ENCODE measurements around the gene CDKN3. TPM values are rescaled to one million over a fixed set of nuclear protein-coding genes. Genes with fewer than 3 reads are reported as not detected.

The CDKN3 gene
- polyA plus RNA-seq, 3 donors, result 0.45 to 1.8 (median 0.65) TPM

DNA sequence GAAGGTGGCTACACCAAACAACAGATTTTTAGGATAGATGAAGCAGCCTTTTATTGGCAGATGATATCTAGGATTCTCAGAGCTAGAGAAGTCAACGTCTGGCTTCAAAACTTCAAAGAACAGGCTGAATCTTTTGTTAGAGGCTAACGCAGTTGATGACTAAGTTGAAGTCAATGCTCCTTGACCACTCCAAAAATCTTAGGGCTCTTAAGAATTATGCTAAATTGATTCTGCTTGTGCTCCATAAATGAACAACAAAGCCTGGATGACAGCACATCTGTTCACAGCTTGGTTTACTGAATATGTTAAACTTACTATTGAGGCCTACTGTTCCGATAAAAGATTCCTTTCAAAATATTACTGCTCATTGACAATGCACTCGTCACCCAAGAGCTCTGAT is 13.0 kb upstream of the CDKN3 start:
- TF ChIP-seq, protein P1, sequence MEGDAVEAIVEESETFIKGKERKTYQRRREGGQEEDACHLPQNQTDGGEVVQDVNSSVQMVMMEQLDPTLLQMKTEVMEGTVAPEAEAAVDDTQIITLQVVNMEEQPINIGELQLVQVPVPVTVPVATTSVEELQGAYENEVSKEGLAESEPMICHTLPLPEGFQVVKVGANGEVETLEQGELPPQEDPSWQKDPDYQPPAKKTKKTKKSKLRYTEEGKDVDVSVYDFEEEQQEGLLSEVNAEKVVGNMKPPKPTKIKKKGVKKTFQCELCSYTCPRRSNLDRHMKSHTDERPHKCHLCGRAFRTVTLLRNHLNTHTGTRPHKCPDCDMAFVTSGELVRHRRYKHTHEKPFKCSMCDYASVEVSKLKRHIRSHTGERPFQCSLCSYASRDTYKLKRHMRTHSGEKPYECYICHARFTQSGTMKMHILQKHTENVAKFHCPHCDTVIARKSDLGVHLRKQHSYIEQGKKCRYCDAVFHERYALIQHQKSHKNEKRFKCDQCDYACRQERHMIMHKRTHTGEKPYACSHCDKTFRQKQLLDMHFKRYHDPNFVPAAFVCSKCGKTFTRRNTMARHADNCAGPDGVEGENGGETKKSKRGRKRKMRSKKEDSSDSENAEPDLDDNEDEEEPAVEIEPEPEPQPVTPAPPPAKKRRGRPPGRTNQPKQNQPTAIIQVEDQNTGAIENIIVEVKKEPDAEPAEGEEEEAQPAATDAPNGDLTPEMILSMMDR (IDR thresholded peaks at IDR 0.05), result no peak
- Histone ChIP-seq H3K27me3 (ENCODE audit: control insufficient read depth in 2 of 2, insufficient read depth in 2 of 2, low read length in 2 of 2) (no peaks in the 10 kb centered on the region), H2AFZ (ENCODE audit: insufficient read depth, low read depth, low read length, poor library complexity, severe bottlenecking) (no peak overlapping the region), H3K79me2 (ENCODE audit: insufficient read depth, low read length) (no peaks in the 10 kb centered on the region), H4K20me1 (ENCODE audit: insufficient read depth, low read length) (no peaks in the 10 kb centered on the region), H3K4me3 (replicated peaks in 1 of 3; ENCODE audit: low read depth in 2 of 3, low read length in 3 of 3) (no peak overlapping the region), H3K9me3 (replicated peaks in 1 of 2; ENCODE audit: control insufficient read depth in 1 of 2, insufficient read depth in 1 of 2, low read length in 2 of 2) (no peaks in the 10 kb centered on the region), H3K9ac (ENCODE audit: insufficient read depth, low read length, poor library complexity, severe bottlenecking) (no peak overlapping the region), H3K36me3 (replicated peaks in 1 of 2; ENCODE audit: control insufficient read depth in 1 of 2, insufficient read depth in 2 of 2, low read length in 2 of 2) (no peaks in the 10 kb centered on the region), H3K4me1 (ENCODE audit: control insufficient read depth in 1 of 2, insufficient read depth in 2 of 2, low read length in 2 of 2) (no peaks in the 10 kb centered on the region), H3K27ac (ENCODE audit: low read depth in 1 of 2, low read length in 2 of 2) (no peak overlapping the region), H3K4me2 (replicated peaks; ENCODE audit: extremely low read depth, low read length, poor library complexity, severe bottlenecking) (no peak overlapping the region)
- no peak overlapping the region for H3K4me3 Mint-ChIP-seq
- H3K4me1 Mint-ChIP-seq, result peaks cover 10% of the 10 kb centered on the region
- no peaks in the 10 kb centered on the region for H3K36me3 Mint-ChIP-seq
- DNase-seq, result no peak
- WGBS (ENCODE audit: insufficient coverage), result no CpG with 5 or more reads among the region's 4 CpGs
- H3K27me3 Mint-ChIP-seq (ENCODE audit: low read depth in 3 of 3), result peaks cover 0 to 2% (median 0%) of the 10 kb centered on the region in 3 donors
- H3K27ac Mint-ChIP-seq, result no peak overlapping the region
- H3K9me3 Mint-ChIP-seq, result peaks cover 0 to 2% (median 0%) of the 10 kb centered on the region in 7 donors
- intact Hi-C loops (cut with micrococcal nuclease), result no loop called here

DNA sequence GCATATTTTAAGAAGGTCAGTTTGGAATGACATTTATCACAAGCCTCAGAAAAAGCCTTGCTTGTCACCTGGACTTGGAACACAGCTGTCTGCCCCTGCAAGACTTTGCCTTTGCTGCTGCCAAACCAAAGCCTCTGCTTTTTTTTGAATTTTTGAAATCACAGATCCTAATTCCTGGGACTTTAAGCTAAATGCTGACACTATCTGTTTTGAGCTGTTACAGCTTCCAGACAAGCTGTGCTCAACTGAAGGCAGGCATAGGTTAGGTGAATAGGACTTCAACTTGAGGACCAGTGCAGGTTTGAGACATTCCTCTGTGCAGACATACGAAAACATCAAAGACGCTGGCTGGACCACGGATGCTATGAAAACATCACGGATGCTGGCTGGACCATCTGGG is 11.3 kb upstream of the CDKN3 start:
- no peak for DNase-seq
- no peak overlapping the region for H3K9ac ChIP-seq (ENCODE audit: insufficient read depth, low read length, poor library complexity, severe bottlenecking)
- Mint-ChIP-seq H3K27me3 (ENCODE audit: low read depth in 3 of 3) (peaks cover 0 to 2% (median 0%) of the 10 kb centered on the region in 3 donors), H3K9me3 (no peaks in the 10 kb centered on the region), H3K27ac (no peak overlapping the region), H3K4me3 (no peak overlapping the region), H3K4me1 (peaks cover 6% of the 10 kb centered on the region), H3K36me3 (no peaks in the 10 kb centered on the region)
- no peaks in the 10 kb centered on the region for H3K27me3 ChIP-seq (ENCODE audit: control insufficient read depth in 2 of 2, insufficient read depth in 2 of 2, low read length in 2 of 2)
- no peaks in the 10 kb centered on the region for H3K79me2 ChIP-seq (ENCODE audit: insufficient read depth, low read length)
- no peak overlapping the region for H3K27ac ChIP-seq (ENCODE audit: low read depth in 1 of 2, low read length in 2 of 2)
- no peaks in the 10 kb centered on the region for H3K36me3 ChIP-seq (replicated peaks in 1 of 2; ENCODE audit: control insufficient read depth in 1 of 2, insufficient read depth in 2 of 2, low read length in 2 of 2)
- WGBS (ENCODE audit: insufficient coverage), result 90% methylated on average over 4 of the region's 4 CpGs
- H3K4me1 ChIP-seq (ENCODE audit: control insufficient read depth in 1 of 2, insufficient read depth in 2 of 2, low read length in 2 of 2), result no peaks in the 10 kb centered on the region
- no peak overlapping the region for H2AFZ ChIP-seq (ENCODE audit: insufficient read depth, low read depth, low read length, poor library complexity, severe bottlenecking)
- no peak overlapping the region for H3K4me2 ChIP-seq (replicated peaks; ENCODE audit: extremely low read depth, low read length, poor library complexity, severe bottlenecking)
- H3K4me3 ChIP-seq (replicated peaks in 1 of 3; ENCODE audit: low read depth in 2 of 3, low read length in 3 of 3), result no peak overlapping the region
- H4K20me1 ChIP-seq (ENCODE audit: insufficient read depth, low read length), result no peaks in the 10 kb centered on the region
- intact Hi-C loops (cut with micrococcal nuclease), result no loop called here
- H3K9me3 ChIP-seq (replicated peaks in 1 of 2; ENCODE audit: control insufficient read depth in 1 of 2, insufficient read depth in 1 of 2, low read length in 2 of 2), result no peaks in the 10 kb centered on the region
- TF ChIP-seq, protein P1 (IDR thresholded peaks at IDR 0.05), result no peak
